Tibial nerve (tissue), 4 donors: ENCODE results near the gene SLC43A1. TPM values are rescaled to one million over a fixed set of nuclear protein-coding genes. Genes with fewer than 3 reads are reported as not detected.

Experiments used
- DNase-seq, 2 donors: peaks; one replicate each; pipeline ENCODE4 v3.0.0-alpha.2; 2019; ENCODE audit warnings: low spot score in 2 of 2
- H3K27ac ChIP-seq, 4 donors: fragments of 200-600 bp; sonication (generic) in 3 of 4; one replicate each; pipeline ENCODE4 v1.5.1; 2017 to 2019; ENCODE audit warnings: mild to moderate bottlenecking in 1 of 4
- H3K27me3 ChIP-seq, 2 donors: fragments of 200-600 bp; sonication (generic) in 1 of 2; one replicate each; pipeline versions ENCODE4 v1.5.1 to v1.6.0; 2017 to 2019
- H3K36me3 ChIP-seq, 3 donors: fragments of 200-600 bp; sonication (generic); one replicate each; pipeline ENCODE4 v1.5.1; 2018 to 2019
- H3K4me1 ChIP-seq, 4 donors: fragments of 200-600 bp; sonication (generic) in 3 of 4; one replicate each; pipeline ENCODE4 v1.5.1; 2017 to 2019
- H3K4me3 ChIP-seq, 4 donors: fragments of 200-600 bp; sonication (generic) in 3 of 4; one replicate each; pipeline ENCODE4 v1.5.1; 2017 to 2019; ENCODE audit warnings: mild to moderate bottlenecking in 1 of 4, moderate library complexity in 1 of 4
- H3K9me3 ChIP-seq, 4 donors: fragments of 200-600 bp; sonication (generic) in 3 of 4; one replicate each; pipeline ENCODE4 v1.5.1; 2017 to 2019
- CTCF ChIP-seq, 5 experiments: fragments of 200-600 bp in 3 of 5; fragments of 450-650 bp in 2 of 5; sonication (generic) in 3 of 5; IDR thresholded peaks; one replicate each; pipeline ENCODE4 v1.5.1; 2016 to 2019; ENCODE audit warnings: antibody characterized with exemption in 5 of 5, mild to moderate bottlenecking in 3 of 5, moderate library complexity in 2 of 5
- EP300 ChIP-seq, 2 donors: sonication (generic); formaldehyde crosslinking; IDR thresholded peaks; one replicate each; pipeline ENCODE4 v1.6.1; 2017; ENCODE audit warnings: antibody characterized with exemption in 2 of 2, mild to moderate bottlenecking in 1 of 2
- POLR2A ChIP-seq, 2 donors: fragments of 450-650 bp; IDR thresholded peaks; one replicate each; pipeline ENCODE4 v1.6.1; 2017; ENCODE audit warnings: antibody characterized with exemption in 2 of 2, mild to moderate bottlenecking in 2 of 2, moderate library complexity in 2 of 2
- WGBS, 2 donors: methylation state at CpG; one replicate each; pipeline ENCODE4 v1.1.5; 2018; 5-methylcytosine and 5-hydroxymethylcytosine counted together
- total RNA-seq, 4 donors: library from RNA; depleted of rRNA; stranded (reverse); fragments of >200 nt; gene quantifications; one replicate each; pipeline ENCODE4 v1.1.0, GENCODE V29; 2016

SLC43A1 gene
- total RNA-seq, 4 donors from 2014 or later, result 35.8 to 47.3 (median 42.4) TPM

GRCh38 chr11:57466680-57467079, 48.8 kb downstream of the SLC43A1 start:
- TF ChIP-seq CTCF (IDR thresholded peaks at IDR 0.05) (no peak), POLR2A (IDR thresholded peaks at IDR 0.05) (no peak), EP300 (IDR thresholded peaks at IDR 0.05) (no peak)
- WGBS, 2 donors, result 44% methylated on average over 4 of the region's 4 CpGs

GRCh38 chr11:57464539-57465181, 50.8 kb downstream of the SLC43A1 start:
- peaks cover 0 to 40% of the 10 kb centered on the region in 2 donors for H3K27me3 ChIP-seq
- peaks cover 0 to 6% (median 0%) of the 10 kb centered on the region in 3 donors for H3K36me3 ChIP-seq
- WGBS, 2 donors, result 43 to 45% methylated on average over 29 to 30 of the region's 30 CpGs
- no peak overlapping the region for H3K4me3 ChIP-seq
- TF ChIP-seq EP300 (IDR thresholded peaks at IDR 0.05), result no peak
- no peak for TF ChIP-seq CTCF (IDR thresholded peaks at IDR 0.05)
- TF ChIP-seq POLR2A (IDR thresholded peaks at IDR 0.05), result no peak
- peaks cover 0 to 15% (median 9%) of the 10 kb centered on the region in 4 donors for H3K4me1 ChIP-seq
- no peak for DNase-seq
- H3K9me3 ChIP-seq, result no peaks in the 10 kb centered on the region
- H3K27ac ChIP-seq, result no peak overlapping the region

More at GRCh38 chr11:57466680-57467079, 48.8 kb downstream of the SLC43A1 start:
- no peaks in the 10 kb centered on the region for H3K4me1 ChIP-seq
- peaks cover 0 to 6% (median 0%) of the 10 kb centered on the region in 3 donors for H3K36me3 ChIP-seq
- H3K27me3 ChIP-seq, result peaks cover 0 to 28% of the 10 kb centered on the region in 2 donors
- H3K4me3 ChIP-seq, result no peak overlapping the region
- no peak for DNase-seq
- no peaks in the 10 kb centered on the region for H3K9me3 ChIP-seq
- no peak overlapping the region for H3K27ac ChIP-seq

- Histone ChIP-seq H3K36me3 (peaks cover 0 to 6% (median 0%) of the 10 kb centered on the region in 3 donors), H3K9me3 (no peaks in the 10 kb centered on the region), H3K27ac (no peak overlapping the region), H3K4me3 (no peak overlapping the region), H3K4me1 (peaks cover 0 to 23% (median 16%) of the 10 kb centered on the region in 4 donors), H3K27me3 (peaks cover 0 to 48% of the 10 kb centered on the region in 2 donors)
- WGBS, 2 donors, result 59 to 62% methylated on average over 14 of the region's 14 CpGs
- TF ChIP-seq POLR2A (IDR thresholded peaks at IDR 0.05) (no peak), CTCF (IDR thresholded peaks at IDR 0.05) (no peak), EP300 (IDR thresholded peaks at IDR 0.05) (no peak)
- no peak for DNase-seq
Observed at GRCh38 chr11:57463671-57464538, 51.6 kb downstream of the SLC43A1 start.

GRCh38 chr11:57462597-57462996, 52.9 kb downstream of the SLC43A1 start:
- Histone ChIP-seq H3K27ac (no peak overlapping the region), H3K4me3 (no peak overlapping the region), H3K36me3 (peaks cover 0 to 3% (median 0%) of the 10 kb centered on the region in 3 donors), H3K27me3 (peaks cover 2 to 61% of the 10 kb centered on the region in 2 donors), H3K9me3 (no peaks in the 10 kb centered on the region), H3K4me1 (peaks cover 0 to 36% (median 26%) of the 10 kb centered on the region in 4 donors)
- no peak for TF ChIP-seq CTCF (IDR thresholded peaks at IDR 0.05)
- TF ChIP-seq POLR2A (IDR thresholded peaks at IDR 0.05), result no peak
- TF ChIP-seq EP300 (IDR thresholded peaks at IDR 0.05), result no peak
- 80 to 95% methylated on average over 3 of the region's 3 CpGs for WGBS, 2 donors
- no peak for DNase-seq
